ENCODE data around the gene ARHGAP8.

- TF ChIP-seq CTCF (conservative IDR thresholded peaks at IDR 0.05; ENCODE audit: low read depth in 2 of 2) (no peak), ZNF114 (CRISPR knock-in tag; IDR thresholded peaks at IDR 0.05) (no peak), JUNB (IDR thresholded peaks at IDR 0.05; ENCODE audit: unreplicated experiment) (no peak), POLR2AphosphoS5 (IDR thresholded peaks at IDR 0.05; ENCODE audit: low read depth) (no peak), EZH2 (IDR thresholded peaks at IDR 0.05; ENCODE audit: low read depth, unreplicated experiment) (no peak), ETS1 (IDR thresholded peaks at IDR 0.05) (no peak), REST (IDR thresholded peaks at IDR 0.05; ENCODE audit: unreplicated experiment) (no peak), EZH2phosphoT487 (IDR thresholded peaks at IDR 0.05; ENCODE audit: unreplicated experiment) (no peak), CREB1 (CRISPR knock-in tag; IDR thresholded peaks at IDR 0.05; ENCODE audit: low read depth) (no peak)
Measured at GRCh38 chr22:44710474-44711240, 41.7 kb upstream of the ARHGAP8 start.
